HCT116 (cell line): ENCODE data around the gene TNFAIP2.

Experiments
- POLR2A ChIP-seq: IDR thresholded peaks from 2 replicates; pipeline ENCODE4 v1.7.0; 2011; ENCODE audit warnings: borderline replicate concordance; ENCODE audit not compliant: insufficient read depth, insufficient read length; ENCODE audit errors: extremely low read depth
- TF ChIP-seq, protein P1 (sequence below): IDR thresholded peaks from 2 replicates; pipeline ENCODE4 v1.6.1; 2012; ENCODE audit warnings: low read depth
- TF ChIP-seq, protein P2 (sequence below), 3 experiments: fragments of 200-600 bp in 1 of 3; sonication (generic) in 1 of 3; IDR thresholded peaks in 2 of 3; conservative IDR thresholded peaks in 1 of 3; 2 replicates each; pipeline ENCODE4 v1.5.1; 2012 to 2017; ENCODE audit warnings: low read depth in 2 of 3, low read length in 2 of 3, antibody characterized with exemption in 1 of 3, borderline replicate concordance in 1 of 3, control low read depth in 1 of 3, mild to moderate bottlenecking in 1 of 3, mixed read lengths in 1 of 3, mixed run types in 1 of 3, moderate library complexity in 1 of 3; ENCODE audit not compliant: insufficient read depth in 1 of 3

DNA sequence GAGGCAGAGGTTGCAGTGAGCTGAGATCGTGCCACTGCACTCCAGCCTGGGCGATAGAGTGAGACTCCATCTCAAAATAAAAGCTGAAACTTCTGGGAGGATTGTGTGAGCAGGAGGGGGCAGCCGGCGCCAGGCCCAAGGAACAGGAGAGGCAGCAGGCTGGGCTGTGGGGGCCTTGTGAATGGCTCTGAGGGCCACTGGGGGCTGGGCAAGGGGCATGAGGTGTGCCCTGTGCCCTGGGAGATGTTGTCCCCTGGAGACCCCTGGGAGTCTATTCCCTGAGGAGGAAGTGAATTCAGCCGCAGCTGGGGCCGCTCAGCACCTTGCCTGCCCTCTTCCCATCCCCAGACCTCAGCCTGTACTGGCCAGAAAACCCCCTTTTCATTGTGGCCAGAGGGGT, 34.3 kb upstream of the TNFAIP2 start:
- TF ChIP-seq POLR2A, result no peak
- TF ChIP-seq, protein P1, sequence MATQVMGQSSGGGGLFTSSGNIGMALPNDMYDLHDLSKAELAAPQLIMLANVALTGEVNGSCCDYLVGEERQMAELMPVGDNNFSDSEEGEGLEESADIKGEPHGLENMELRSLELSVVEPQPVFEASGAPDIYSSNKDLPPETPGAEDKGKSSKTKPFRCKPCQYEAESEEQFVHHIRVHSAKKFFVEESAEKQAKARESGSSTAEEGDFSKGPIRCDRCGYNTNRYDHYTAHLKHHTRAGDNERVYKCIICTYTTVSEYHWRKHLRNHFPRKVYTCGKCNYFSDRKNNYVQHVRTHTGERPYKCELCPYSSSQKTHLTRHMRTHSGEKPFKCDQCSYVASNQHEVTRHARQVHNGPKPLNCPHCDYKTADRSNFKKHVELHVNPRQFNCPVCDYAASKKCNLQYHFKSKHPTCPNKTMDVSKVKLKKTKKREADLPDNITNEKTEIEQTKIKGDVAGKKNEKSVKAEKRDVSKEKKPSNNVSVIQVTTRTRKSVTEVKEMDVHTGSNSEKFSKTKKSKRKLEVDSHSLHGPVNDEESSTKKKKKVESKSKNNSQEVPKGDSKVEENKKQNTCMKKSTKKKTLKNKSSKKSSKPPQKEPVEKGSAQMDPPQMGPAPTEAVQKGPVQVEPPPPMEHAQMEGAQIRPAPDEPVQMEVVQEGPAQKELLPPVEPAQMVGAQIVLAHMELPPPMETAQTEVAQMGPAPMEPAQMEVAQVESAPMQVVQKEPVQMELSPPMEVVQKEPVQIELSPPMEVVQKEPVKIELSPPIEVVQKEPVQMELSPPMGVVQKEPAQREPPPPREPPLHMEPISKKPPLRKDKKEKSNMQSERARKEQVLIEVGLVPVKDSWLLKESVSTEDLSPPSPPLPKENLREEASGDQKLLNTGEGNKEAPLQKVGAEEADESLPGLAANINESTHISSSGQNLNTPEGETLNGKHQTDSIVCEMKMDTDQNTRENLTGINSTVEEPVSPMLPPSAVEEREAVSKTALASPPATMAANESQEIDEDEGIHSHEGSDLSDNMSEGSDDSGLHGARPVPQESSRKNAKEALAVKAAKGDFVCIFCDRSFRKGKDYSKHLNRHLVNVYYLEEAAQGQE, result no peak
- TF ChIP-seq, protein P2, sequence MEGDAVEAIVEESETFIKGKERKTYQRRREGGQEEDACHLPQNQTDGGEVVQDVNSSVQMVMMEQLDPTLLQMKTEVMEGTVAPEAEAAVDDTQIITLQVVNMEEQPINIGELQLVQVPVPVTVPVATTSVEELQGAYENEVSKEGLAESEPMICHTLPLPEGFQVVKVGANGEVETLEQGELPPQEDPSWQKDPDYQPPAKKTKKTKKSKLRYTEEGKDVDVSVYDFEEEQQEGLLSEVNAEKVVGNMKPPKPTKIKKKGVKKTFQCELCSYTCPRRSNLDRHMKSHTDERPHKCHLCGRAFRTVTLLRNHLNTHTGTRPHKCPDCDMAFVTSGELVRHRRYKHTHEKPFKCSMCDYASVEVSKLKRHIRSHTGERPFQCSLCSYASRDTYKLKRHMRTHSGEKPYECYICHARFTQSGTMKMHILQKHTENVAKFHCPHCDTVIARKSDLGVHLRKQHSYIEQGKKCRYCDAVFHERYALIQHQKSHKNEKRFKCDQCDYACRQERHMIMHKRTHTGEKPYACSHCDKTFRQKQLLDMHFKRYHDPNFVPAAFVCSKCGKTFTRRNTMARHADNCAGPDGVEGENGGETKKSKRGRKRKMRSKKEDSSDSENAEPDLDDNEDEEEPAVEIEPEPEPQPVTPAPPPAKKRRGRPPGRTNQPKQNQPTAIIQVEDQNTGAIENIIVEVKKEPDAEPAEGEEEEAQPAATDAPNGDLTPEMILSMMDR (IDR thresholded peaks at IDR 0.05 in 2 of 3, conservative IDR thresholded peaks at IDR 0.05 in 1 of 3; ENCODE audit: borderline replicate concordance in 1 of 3, insufficient read depth in 1 of 3, low read depth in 2 of 3, low read length in 2 of 3), result no peak
